ENCODE results near the gene DNAH17. TPM values are rescaled to one million over a fixed set of nuclear protein-coding genes. Genes with fewer than 3 reads are reported as not detected.

The DNAH17 gene, protein sequence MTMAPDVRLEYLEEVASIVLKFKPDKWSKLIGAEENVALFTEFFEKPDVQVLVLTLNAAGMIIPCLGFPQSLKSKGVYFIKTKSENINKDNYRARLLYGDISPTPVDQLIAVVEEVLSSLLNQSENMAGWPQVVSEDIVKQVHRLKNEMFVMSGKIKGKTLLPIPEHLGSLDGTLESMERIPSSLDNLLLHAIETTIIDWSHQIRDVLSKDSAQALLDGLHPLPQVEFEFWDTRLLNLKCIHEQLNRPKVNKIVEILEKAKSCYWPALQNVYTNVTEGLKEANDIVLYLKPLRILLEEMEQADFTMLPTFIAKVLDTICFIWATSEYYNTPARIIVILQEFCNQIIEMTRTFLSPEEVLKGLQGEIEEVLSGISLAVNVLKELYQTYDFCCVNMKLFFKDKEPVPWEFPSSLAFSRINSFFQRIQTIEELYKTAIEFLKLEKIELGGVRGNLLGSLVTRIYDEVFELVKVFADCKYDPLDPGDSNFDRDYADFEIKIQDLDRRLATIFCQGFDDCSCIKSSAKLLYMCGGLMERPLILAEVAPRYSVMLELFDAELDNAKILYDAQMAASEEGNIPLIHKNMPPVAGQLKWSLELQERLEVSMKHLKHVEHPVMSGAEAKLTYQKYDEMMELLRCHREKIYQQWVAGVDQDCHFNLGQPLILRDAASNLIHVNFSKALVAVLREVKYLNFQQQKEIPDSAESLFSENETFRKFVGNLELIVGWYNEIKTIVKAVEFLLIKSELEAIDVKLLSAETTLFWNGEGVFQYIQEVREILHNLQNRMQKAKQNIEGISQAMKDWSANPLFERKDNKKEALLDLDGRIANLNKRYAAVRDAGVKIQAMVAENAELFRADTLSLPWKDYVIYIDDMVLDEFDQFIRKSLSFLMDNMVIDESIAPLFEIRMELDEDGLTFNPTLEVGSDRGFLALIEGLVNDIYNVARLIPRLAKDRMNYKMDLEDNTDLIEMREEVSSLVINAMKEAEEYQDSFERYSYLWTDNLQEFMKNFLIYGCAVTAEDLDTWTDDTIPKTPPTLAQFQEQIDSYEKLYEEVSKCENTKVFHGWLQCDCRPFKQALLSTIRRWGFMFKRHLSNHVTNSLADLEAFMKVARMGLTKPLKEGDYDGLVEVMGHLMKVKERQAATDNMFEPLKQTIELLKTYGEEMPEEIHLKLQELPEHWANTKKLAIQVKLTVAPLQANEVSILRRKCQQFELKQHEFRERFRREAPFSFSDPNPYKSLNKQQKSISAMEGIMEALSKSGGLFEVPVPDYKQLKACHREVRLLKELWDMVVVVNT (N-terminal part only)
- 0.67 and 1.1 TPM in 2 replicates for total RNA-seq (2021; fragmentation: NEBNext Ultra II Directional; extraction: Animal tissue kit (Norgen Biotek cat#: 25700))
- 0.14 and 0.19 TPM in 2 replicates for polyA plus RNA-seq (2011; rRNA removed)
- 0.17 TPM for polyA plus RNA-seq (2011; cell fraction: cytosol; rRNA removed)
- polyA plus RNA-seq (2011; cell fraction: nucleus; rRNA removed) = 0.57 TPM
- polyA plus RNA-seq (2012, experiment 1 of 2) = 2.2 to 3.9 TPM (median 3.1 TPM) in 4 replicates
- 0.28 TPM for polyA plus RNA-seq (2012, experiment 2 of 2)
- polyA plus RNA-seq (2013, experiment 1 of 2) = 0.59 TPM
- polyA plus RNA-seq (2013, experiment 2 of 2) = 0.40 TPM
- polyA minus RNA-seq (2011; rRNA and poly(A)+ RNA removed) = 0.19 and 0.20 TPM in 2 replicates
- polyA minus RNA-seq (2011; cell fraction: cytosol; rRNA and poly(A)+ RNA removed) = not detected
- polyA minus RNA-seq (2011; cell fraction: nucleus; rRNA and poly(A)+ RNA removed) = 0.20 TPM
- long read RNA-seq, experiment 1 = 0 reads
- long read RNA-seq, experiment 2 = 0 reads

DNA sequence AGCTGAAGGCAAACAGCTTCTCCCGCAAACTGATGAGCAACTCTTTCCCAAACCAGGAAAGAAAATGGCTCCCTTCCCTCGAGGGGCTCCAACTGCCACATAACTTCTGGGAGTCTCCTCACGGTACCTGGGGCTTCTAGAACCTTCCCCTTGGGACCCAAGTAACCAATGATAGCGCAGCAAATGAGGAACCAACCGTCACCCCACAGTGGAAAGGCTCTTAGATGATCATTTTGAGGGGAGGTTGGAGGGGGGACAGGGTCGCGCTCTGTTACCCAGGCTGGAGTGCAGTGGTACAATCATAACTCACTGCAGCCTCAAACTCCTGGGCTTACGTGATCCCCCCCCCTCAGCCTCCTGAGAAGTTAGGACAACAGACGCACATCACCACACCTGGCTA is at the start of gene DNAH17:
DNAH17 (minus strand) TSS at position 101 of the 400 bp plus-strand sequence. CDS start 2,339 bp downstream, outside the sequence.
- no peak within 1 kb of the TSS for H2BK12ac ChIP-seq (ENCODE audit: low read depth, low read length)
- no peak within 1 kb of the TSS for H3K56ac ChIP-seq (replicated peaks; ENCODE audit: insufficient read length, low read depth, low read length)
- no peak within 1 kb of the TSS for H3K4ac ChIP-seq (replicated peaks; ENCODE audit: insufficient read length, low read depth, low read length)
- no peak within 1 kb of the TSS for H3K18ac ChIP-seq (ENCODE audit: extremely low read depth, low read length)
- H3K4me1 ChIP-seq (replicated peaks in 1 of 4; ENCODE audit: control insufficient read depth in 3 of 4, insufficient read depth in 4 of 4, low read length in 3 of 4) = peaks cover 0 to 6% (median 4%) of the 10 kb centered on the region in 4 experiments; a peak in 5 of 7 replicates
- H4K5ac ChIP-seq (ENCODE audit: insufficient read length, low read depth, low read length) = no peak within 1 kb of the TSS
- H3K79me2 ChIP-seq (ENCODE audit: control insufficient read depth in 1 of 2, insufficient read depth in 2 of 2, low read length in 2 of 2) = no peaks in the 10 kb centered on the region
- no peak within 1 kb of the TSS for H2BK20ac ChIP-seq (ENCODE audit: low read length)
- no peak within 1 kb of the TSS for H3K4me2 ChIP-seq (ENCODE audit: insufficient read depth in 1 of 2, low read depth in 2 of 2, low read length in 2 of 2)
- no peak within 1 kb of the TSS for H2BK5ac ChIP-seq (ENCODE audit: low read depth, low read length)
- no peaks in the 10 kb centered on the region for H4K20me1 ChIP-seq (replicated peaks in 1 of 2; ENCODE audit: control insufficient read depth in 1 of 2, insufficient read depth in 2 of 2, low read length in 2 of 2)
- H3K9ac ChIP-seq (replicated peaks in 1 of 4; ENCODE audit: extremely low read depth in 1 of 4, low read depth in 3 of 4, low read length in 3 of 4) = no peak within 1 kb of the TSS
- no peak within 1 kb of the TSS for H2BK15ac ChIP-seq (ENCODE audit: low read length)
- H3K14ac ChIP-seq (ENCODE audit: insufficient read length) = no peak within 1 kb of the TSS
- POLR2A ChIA-PET (ENCODE audit: partially characterized antibody) = no interaction called here
- no peak for FAIRE-seq
- H3K36me3 ChIP-seq (ENCODE audit: control insufficient read depth in 2 of 4, insufficient read depth in 4 of 4, low read length in 3 of 4) = no peaks in the 10 kb centered on the region
- H3K27me3 ChIP-seq (replicated peaks in 1 of 4; ENCODE audit: control insufficient read depth in 3 of 4, extremely low read depth in 1 of 4, insufficient read depth in 3 of 4, low read length in 3 of 4) = no peaks in the 10 kb centered on the region
- H3K79me1 ChIP-seq (ENCODE audit: low read depth, low read length) = no peaks in the 10 kb centered on the region
- H2BK120ac ChIP-seq (replicated peaks; ENCODE audit: low read depth, low read length) = no peak within 1 kb of the TSS
- CTCF ChIA-PET (ENCODE audit: partially characterized antibody) = interaction anchor here (1.6 kb wide), 1 partner anchor 155 kb away, joined by 4 read pairs; no protein-coding TSS in a partner anchor
- no peak within 1 kb of the TSS for H4K91ac ChIP-seq (replicated peaks; ENCODE audit: insufficient read length, low read length)
- no peaks in the 10 kb centered on the region for H3K23me2 ChIP-seq (ENCODE audit: low read depth, low read length)
- H2AFZ ChIP-seq (ENCODE audit: low read length) = no peak within 1 kb of the TSS
- H4K8ac ChIP-seq (ENCODE audit: extremely low read depth, insufficient read depth, low read length) = no peak within 1 kb of the TSS
- H3K23ac ChIP-seq (ENCODE audit: insufficient read length) = no peak within 1 kb of the TSS
- DNase-seq (ENCODE audit: low read depth in 1 of 2, low spot score in 2 of 2) = no peak
- H3K4me3 ChIP-seq (ENCODE audit: extremely low read depth in 1 of 4, insufficient read depth in 2 of 4, low read depth in 3 of 4, low read length in 4 of 4) = no peak within 1 kb of the TSS
- H3K9me3 ChIP-seq (ENCODE audit: insufficient read depth in 2 of 2, low read depth in 1 of 2, low read length in 1 of 2) = no peaks in the 10 kb centered on the region
- 70% methylated on average over 9 of the region's 9 CpGs; no CpG with 5 or more reads in 1 of the 2 experiments for WGBS, 2 experiments (ENCODE audit: extremely low coverage in 1 of 2, insufficient coverage in 1 of 2, insufficient read length in 1 of 2, insufficient replicate concordance in 2 of 2, low coverage in 1 of 2, low lambda C conversion rate in 2 of 2, missing lambda C conversion rate in 1 of 2)
- H3K27ac ChIP-seq (ENCODE audit: low read depth, low read length) = no peak within 1 kb of the TSS
- H2AK5ac ChIP-seq (ENCODE audit: low read depth, low read length) = no peak within 1 kb of the TSS
- no peak for TF ChIP-seq POLR2A (IDR thresholded peaks at IDR 0.05; ENCODE audit: control extremely low read depth in 1 of 2, low read depth in 2 of 2, low read length in 2 of 2)
- TF ChIP-seq, protein P1, sequence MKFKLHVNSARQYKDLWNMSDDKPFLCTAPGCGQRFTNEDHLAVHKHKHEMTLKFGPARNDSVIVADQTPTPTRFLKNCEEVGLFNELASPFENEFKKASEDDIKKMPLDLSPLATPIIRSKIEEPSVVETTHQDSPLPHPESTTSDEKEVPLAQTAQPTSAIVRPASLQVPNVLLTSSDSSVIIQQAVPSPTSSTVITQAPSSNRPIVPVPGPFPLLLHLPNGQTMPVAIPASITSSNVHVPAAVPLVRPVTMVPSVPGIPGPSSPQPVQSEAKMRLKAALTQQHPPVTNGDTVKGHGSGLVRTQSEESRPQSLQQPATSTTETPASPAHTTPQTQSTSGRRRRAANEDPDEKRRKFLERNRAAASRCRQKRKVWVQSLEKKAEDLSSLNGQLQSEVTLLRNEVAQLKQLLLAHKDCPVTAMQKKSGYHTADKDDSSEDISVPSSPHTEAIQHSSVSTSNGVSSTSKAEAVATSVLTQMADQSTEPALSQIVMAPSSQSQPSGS (IDR thresholded peaks at IDR 0.05; ENCODE audit: low read length) = no peak
